Measurements from ENCODE around the gene CEMIP. TPM values are rescaled to one million over a fixed set of nuclear protein-coding genes. Genes with fewer than 3 reads are reported as not detected.

The CEMIP gene
- total and polyA plus RNA-seq, 10 of the 15 experiments (the other 5 are each of a cell fraction or from before 2014, with no cell fraction given) = 0.01 to 0.44 (median 0.16) TPM; not detected in 6

- H3K36me3 ChIP-seq (ENCODE audit: control insufficient read depth in 2 of 2, insufficient read depth in 2 of 2, low read length in 1 of 2) = no peaks in the 10 kb centered on the region
- BruUV-seq (replicated peaks) = no TSS peak
- H3K9me3 ChIP-seq (replicated peaks; ENCODE audit: control insufficient read depth, insufficient read depth, low read length) = no peaks in the 10 kb centered on the region
- H3K4me1 ChIP-seq (ENCODE audit: control insufficient read depth, insufficient read depth, low read length) = no peaks in the 10 kb centered on the region
- no peak overlapping the region for H3K4me3 ChIP-seq
- no peak overlapping the region for H3K4me2 ChIP-seq (ENCODE audit: control insufficient read depth, insufficient read depth)
- ChIA-PET SMC1A (ENCODE audit: uncharacterized antibody, unreplicated experiment) (interaction anchor here (0.6 to 1.6 kb wide), 3 partner anchors 9 to 541 kb away, joined by 3 to 5 read pairs (median 3); no protein-coding TSS in a partner anchor), POLR2A (no interaction called here), CTCF (no interaction called here), RAD21 (ENCODE audit: unreplicated experiment) (no interaction called here)
- H3K27me3 ChIP-seq (replicated peaks in 1 of 2; ENCODE audit: control insufficient read depth in 2 of 2, insufficient read depth in 2 of 2, low read length in 1 of 2) = peaks cover 0 to 2% of the 10 kb centered on the region in 2 experiments; a peak in 2 of 4 replicates
- intact Hi-C loops (cut with micrococcal nuclease; ENCODE audit: unreplicated experiment) = no loop called here
- WGBS (ENCODE audit: insufficient coverage, insufficient replicate concordance, low lambda C conversion rate, missing lambda C conversion rate) = 40% methylated on average over 10 of the region's 10 CpGs
- ATAC-seq = no peak
- H3K9ac ChIP-seq (ENCODE audit: control insufficient read depth, insufficient read depth, low read length) = no peak overlapping the region
- no peak for DNase-seq (ENCODE audit: low read depth, low spot score)
- in situ Hi-C loops (cut with MboI) = no loop called here
- no peaks in the 10 kb centered on the region for H4K20me1 ChIP-seq (ENCODE audit: control insufficient read depth, insufficient read depth)
- no peaks in the 10 kb centered on the region for H3K79me2 ChIP-seq (ENCODE audit: control insufficient read depth, insufficient read depth, low read length)
- no peak for TF ChIP-seq SP1 (IDR thresholded peaks at IDR 0.05; ENCODE audit: low read depth, low read length)
- no peak for FAIRE-seq
- H3K27ac ChIP-seq (ENCODE audit: control insufficient read depth, insufficient read depth) = no peak overlapping the region
- H2AFZ ChIP-seq (ENCODE audit: control insufficient read depth, low read depth, low read length) = no peak overlapping the region
Observed at GRCh38 chr15:80801891-80802680, 22.9 kb downstream of the CEMIP start.

GRCh38 chr15:80803580-80804525 is 24.7 kb downstream of the CEMIP start:
- CTCF ChIA-PET = interaction anchor here (0.6 to 1.7 kb wide), 4 partner anchors 11 to 776 kb away, joined by 3 to 4 read pairs (median 4); no protein-coding TSS in a partner anchor
- Histone ChIP-seq H3K9me3 (replicated peaks; ENCODE audit: control insufficient read depth, insufficient read depth, low read length) (no peaks in the 10 kb centered on the region), H3K79me2 (ENCODE audit: control insufficient read depth, insufficient read depth, low read length) (no peaks in the 10 kb centered on the region), H3K27ac (ENCODE audit: control insufficient read depth, insufficient read depth) (no peak overlapping the region), H4K20me1 (ENCODE audit: control insufficient read depth, insufficient read depth) (no peaks in the 10 kb centered on the region), H3K27me3 (replicated peaks in 1 of 2; ENCODE audit: control insufficient read depth in 2 of 2, insufficient read depth in 2 of 2, low read length in 1 of 2) (no peaks in the 10 kb centered on the region; a peak in 2 of 4 replicates), H3K4me2 (ENCODE audit: control insufficient read depth, insufficient read depth) (no peak overlapping the region), H3K36me3 (ENCODE audit: control insufficient read depth in 2 of 2, insufficient read depth in 2 of 2, low read length in 1 of 2) (no peaks in the 10 kb centered on the region), H2AFZ (ENCODE audit: control insufficient read depth, low read depth, low read length) (no peak overlapping the region), H3K4me3 (no peak overlapping the region), H3K9ac (ENCODE audit: control insufficient read depth, insufficient read depth, low read length) (no peak overlapping the region), H3K4me1 (ENCODE audit: control insufficient read depth, insufficient read depth, low read length) (no peaks in the 10 kb centered on the region)
- ATAC-seq = no peak
- POLR2A ChIA-PET = no interaction called here
- intact Hi-C loops (cut with micrococcal nuclease; ENCODE audit: unreplicated experiment) (no loop called here), in situ Hi-C loops (cut with MboI) (no loop called here)
- 23% methylated on average over 7 of the region's 7 CpGs for WGBS (ENCODE audit: insufficient coverage, insufficient replicate concordance, low lambda C conversion rate, missing lambda C conversion rate)
- no peak for FAIRE-seq
- no peak for DNase-seq (ENCODE audit: low read depth, low spot score)
- SMC1A ChIA-PET (ENCODE audit: uncharacterized antibody, unreplicated experiment) = interaction anchor here (0.7 to 1.6 kb wide), 5 partner anchors 10 to 49 kb away, joined by 3 to 5 read pairs (median 3); no protein-coding TSS in a partner anchor
- no TSS peak for BruUV-seq (replicated peaks)
- RAD21 ChIA-PET (ENCODE audit: unreplicated experiment) = interaction anchor here (1.4 to 1.8 kb wide), 2 partner anchors 27 to 166 kb away, joined by 5 read pairs; no protein-coding TSS in a partner anchor
- no peak for TF ChIP-seq MTA3 (IDR thresholded peaks at IDR 0.05; ENCODE audit: borderline replicate concordance, low read length)
- no peak for TF ChIP-seq NFYB (IDR thresholded peaks at IDR 0.05; ENCODE audit: insufficient read depth, low read depth, low read length)
- no peak for TF ChIP-seq HDGF (IDR thresholded peaks at IDR 0.05)
- TF ChIP-seq, protein P1, sequence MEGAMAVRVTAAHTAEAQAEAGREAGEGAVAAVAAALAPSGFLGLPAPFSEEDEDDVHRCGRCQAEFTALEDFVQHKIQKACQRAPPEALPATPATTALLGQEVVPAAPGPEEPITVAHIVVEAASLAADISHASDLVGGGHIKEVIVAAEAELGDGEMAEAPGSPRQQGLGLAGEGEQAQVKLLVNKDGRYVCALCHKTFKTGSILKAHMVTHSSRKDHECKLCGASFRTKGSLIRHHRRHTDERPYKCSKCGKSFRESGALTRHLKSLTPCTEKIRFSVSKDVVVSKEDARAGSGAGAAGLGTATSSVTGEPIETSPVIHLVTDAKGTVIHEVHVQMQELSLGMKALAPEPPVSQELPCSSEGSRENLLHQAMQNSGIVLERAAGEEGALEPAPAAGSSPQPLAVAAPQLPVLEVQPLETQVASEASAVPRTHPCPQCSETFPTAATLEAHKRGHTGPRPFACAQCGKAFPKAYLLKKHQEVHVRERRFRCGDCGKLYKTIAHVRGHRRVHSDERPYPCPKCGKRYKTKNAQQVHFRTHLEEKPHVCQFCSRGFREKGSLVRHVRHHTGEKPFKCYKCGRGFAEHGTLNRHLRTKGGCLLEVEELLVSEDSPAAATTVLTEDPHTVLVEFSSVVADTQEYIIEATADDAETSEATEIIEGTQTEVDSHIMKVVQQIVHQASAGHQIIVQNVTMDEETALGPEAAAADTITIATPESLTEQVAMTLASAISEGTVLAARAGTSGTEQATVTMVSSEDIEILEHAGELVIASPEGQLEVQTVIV (IDR thresholded peaks at IDR 0.05; ENCODE audit: borderline replicate concordance, partially characterized antibody) = no peak
- TF ChIP-seq RAD21 (IDR thresholded peaks at IDR 0.05; ENCODE audit: insufficient read depth, low read depth, low read length) = no peak
- TF ChIP-seq PRDM15 (CRISPR knock-in tag; IDR thresholded peaks at IDR 0.05) = no peak

Data from GM12878 (cell line).